GM23338 (cell line): ENCODE data around the gene FOXL2NB. TPM values are rescaled to one million over a fixed set of nuclear protein-coding genes. Genes with fewer than 3 reads are reported as not detected.

Experiments used
- ATAC-seq: fragments of 200-7000 bp; cut with Tn5 transposase; 3 replicates; pipeline ENCODE4 v1.9.1; 2020
- DNase-seq: peaks from one replicate; pipeline ENCODE4 v3.0.0-alpha.2; 2015; ENCODE audit warnings: low spot score
- H2AFZ ChIP-seq: fragments of 200-600 bp; sonication (generic); 2 replicates; pipeline ENCODE4 v1.8.0; 2016; ENCODE audit warnings: antibody characterized with exemption, mild to moderate bottlenecking, moderate library complexity
- H3F3A ChIP-seq: fragments of 200-600 bp; sonication (generic); replicated peaks from 2 replicates; pipeline ENCODE4 v1.8.0; 2017; ENCODE audit warnings: antibody characterized with exemption, mixed run types, low read depth
- H3K27ac ChIP-seq: fragments of 200-600 bp; sonication (generic); 2 replicates; pipeline ENCODE4 v1.6.1; 2016; ENCODE audit warnings: low read depth
- H3K27me3 ChIP-seq: fragments of 200-600 bp; sonication (generic); 2 replicates; pipeline ENCODE4 v1.8.0; 2016; ENCODE audit warnings: mild to moderate bottlenecking, mixed run types, moderate library complexity; ENCODE audit not compliant: insufficient read depth
- H3K36me3 ChIP-seq: fragments of 200-600 bp; sonication (generic); 2 replicates; pipeline ENCODE4 v1.8.0; 2016; ENCODE audit warnings: mild to moderate bottlenecking; ENCODE audit not compliant: insufficient read depth
- H3K4me1 ChIP-seq: fragments of 200-600 bp; sonication (generic); 2 replicates; pipeline ENCODE4 v1.8.0; 2016; ENCODE audit warnings: mild to moderate bottlenecking, moderate library complexity; ENCODE audit not compliant: insufficient read depth
- H3K4me2 ChIP-seq: fragments of 200-600 bp; sonication (generic); 2 replicates; pipeline ENCODE4 v1.7.1; 2017; ENCODE audit warnings: mixed run types
- H3K4me3 ChIP-seq: fragments of 200-600 bp; sonication (generic); 2 replicates; pipeline ENCODE4 v1.6.1; 2016; ENCODE audit warnings: mixed run types
- H3K79me2 ChIP-seq: fragments of 200-600 bp; sonication (generic); replicated peaks from 2 replicates; pipeline ENCODE4 v1.8.0; 2017; ENCODE audit warnings: mild to moderate bottlenecking; ENCODE audit not compliant: insufficient read depth
- H3K9me2 ChIP-seq: fragments of 200-600 bp; sonication (generic); 2 replicates; pipeline ENCODE4 v1.8.0; 2017; ENCODE audit not compliant: insufficient read depth
- H4K20me1 ChIP-seq: fragments of 200-600 bp; sonication (generic); replicated peaks from 2 replicates; pipeline ENCODE4 v1.8.0; 2017; ENCODE audit warnings: mild to moderate bottlenecking; ENCODE audit not compliant: insufficient read depth
- H3K27ac Mint-ChIP-seq: 2 replicates; pipeline ENCODE4 v1.8.0; 2020; ENCODE audit warnings: inconsistent platforms, mild to moderate bottlenecking, moderate library complexity, mixed read lengths
- H3K27me3 Mint-ChIP-seq: 3 replicates; pipeline ENCODE4 v1.8.0; 2022; ENCODE audit warnings: low read depth, mild to moderate bottlenecking, moderate library complexity, mixed read lengths, inconsistent platforms; ENCODE audit not compliant: insufficient read depth, poor library complexity
- H3K36me3 Mint-ChIP-seq: 3 replicates; pipeline ENCODE4 v1.8.0; 2021; ENCODE audit warnings: low read depth, mild to moderate bottlenecking, inconsistent platforms, moderate library complexity, mixed read lengths
- H3K4me1 Mint-ChIP-seq: 3 replicates; pipeline ENCODE4 v1.8.0; 2020; ENCODE audit warnings: mild to moderate bottlenecking, inconsistent platforms, mixed read lengths
- H3K4me3 Mint-ChIP-seq: 3 replicates; pipeline ENCODE4 v1.8.0; 2021; ENCODE audit warnings: moderate library complexity, mild to moderate bottlenecking, inconsistent platforms, mixed read lengths
- H3K9me3 Mint-ChIP-seq: 3 replicates; pipeline ENCODE4 v1.8.0; 2020; ENCODE audit warnings: moderate library complexity, mild to moderate bottlenecking, inconsistent platforms, mixed read lengths
- CREB1 ChIP-seq: fragments of 250-450 bp; sonication (Bioruptor Pico); IDR thresholded peaks from 2 replicates; pipeline ENCODE4 v1.5.0; 2020; ENCODE audit warnings: low read depth, mild to moderate bottlenecking, moderate library complexity
- EZH2 ChIP-seq: fragments of 200-600 bp; sonication (generic); IDR thresholded peaks from one replicate; pipeline ENCODE4 v1.8.0; 2017; ENCODE audit warnings: antibody characterized with exemption, mild to moderate bottlenecking, low read depth; ENCODE audit not compliant: unreplicated experiment
- EZH2phosphoT487 ChIP-seq: fragments of 200-600 bp; sonication (generic); IDR thresholded peaks from one replicate; pipeline ENCODE4 v1.8.1; 2018; ENCODE audit warnings: antibody characterized with exemption; ENCODE audit not compliant: unreplicated experiment
- JUNB ChIP-seq: IDR thresholded peaks from one replicate; pipeline ENCODE4 v1.6.1; 2016; ENCODE audit warnings: antibody characterized with exemption; ENCODE audit not compliant: unreplicated experiment
- NANOG ChIP-seq: IDR thresholded peaks from 2 replicates; pipeline ENCODE4 v1.6.1; 2016; ENCODE audit warnings: antibody characterized with exemption, borderline replicate concordance
- STAT1 ChIP-seq: IDR thresholded peaks from one replicate; pipeline ENCODE4 v1.6.1; 2016; ENCODE audit warnings: antibody characterized with exemption; ENCODE audit not compliant: unreplicated experiment
- ZNF114 ChIP-seq: fragments of 250-450 bp; sonication (Bioruptor Pico); IDR thresholded peaks from 2 replicates; pipeline ENCODE4 v1.5.0; 2020; ENCODE audit warnings: mild to moderate bottlenecking, moderate library complexity
- ZNF331 ChIP-seq: fragments of 250-450 bp; sonication (Bioruptor Pico); IDR thresholded peaks from 2 replicates; pipeline ENCODE4 v1.5.0; 2020; ENCODE audit warnings: low read depth, mild to moderate bottlenecking, moderate library complexity
- polyA plus RNA-seq: library from polyadenylated mRNA; unstranded; fragments of >200 nt; fragmentation: Nextera tagmentation; extraction: Ambion mirVana; gene quantifications from 2 replicates; pipeline ENCODE4 v1.2.1, GENCODE V29; 2016
- total RNA-seq: library from RNA; depleted of rRNA; stranded (reverse); fragments of >200 nt; shearing (Covaris generic); gene quantifications from 2 replicates; pipeline ENCODE4 v1.2.3, GENCODE V29; 2014
- TF ChIP-seq, protein P1 (sequence below): fragments of 250-450 bp; sonication (Bioruptor Pico); IDR thresholded peaks from 2 replicates; pipeline ENCODE4 v1.5.0; 2020; ENCODE audit warnings: mild to moderate bottlenecking, moderate library complexity
- TF ChIP-seq, protein P2 (sequence below): IDR thresholded peaks from 2 replicates; pipeline ENCODE4 v1.6.1; 2016; ENCODE audit warnings: antibody characterized with exemption
- TF ChIP-seq, protein P3 (sequence below), 2 experiments: fragments of 200-600 bp in 1 of 2; sonication (generic) in 1 of 2; conservative IDR thresholded peaks; 2 replicates each; pipeline versions ENCODE4 v1.5.1 to v1.6.1; 2016 to 2017; ENCODE audit warnings: antibody characterized with exemption in 2 of 2, low read depth in 2 of 2, mild to moderate bottlenecking in 2 of 2, moderate library complexity in 1 of 2

The FOXL2NB gene
- total and polyA plus RNA-seq, 2 experiments from 2014 or later: 11.2 to 15.6 TPM

DNA sequence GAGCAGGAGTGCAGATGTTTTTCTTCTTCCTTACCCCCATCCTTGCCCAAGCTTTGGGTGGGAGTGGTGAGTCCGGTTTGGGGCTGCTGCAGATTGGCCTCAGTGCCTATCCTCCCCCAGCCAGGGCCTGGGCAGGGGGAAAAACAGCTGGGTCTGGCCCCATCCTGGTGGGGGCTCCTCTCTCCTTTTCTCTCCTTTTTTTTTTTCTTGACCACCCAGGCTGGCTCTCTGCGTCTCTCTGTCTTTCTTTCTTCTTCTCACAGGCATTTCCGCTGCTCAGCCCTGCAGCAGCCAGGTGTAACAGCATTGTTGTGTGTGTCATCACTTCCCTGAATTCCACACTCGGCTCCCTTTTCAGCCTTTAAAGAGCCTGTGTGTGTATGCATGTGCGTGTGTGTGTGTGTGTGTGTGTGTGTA is 2.0 kb downstream of the FOXL2NB start (continued):
- TF ChIP-seq, protein P1, sequence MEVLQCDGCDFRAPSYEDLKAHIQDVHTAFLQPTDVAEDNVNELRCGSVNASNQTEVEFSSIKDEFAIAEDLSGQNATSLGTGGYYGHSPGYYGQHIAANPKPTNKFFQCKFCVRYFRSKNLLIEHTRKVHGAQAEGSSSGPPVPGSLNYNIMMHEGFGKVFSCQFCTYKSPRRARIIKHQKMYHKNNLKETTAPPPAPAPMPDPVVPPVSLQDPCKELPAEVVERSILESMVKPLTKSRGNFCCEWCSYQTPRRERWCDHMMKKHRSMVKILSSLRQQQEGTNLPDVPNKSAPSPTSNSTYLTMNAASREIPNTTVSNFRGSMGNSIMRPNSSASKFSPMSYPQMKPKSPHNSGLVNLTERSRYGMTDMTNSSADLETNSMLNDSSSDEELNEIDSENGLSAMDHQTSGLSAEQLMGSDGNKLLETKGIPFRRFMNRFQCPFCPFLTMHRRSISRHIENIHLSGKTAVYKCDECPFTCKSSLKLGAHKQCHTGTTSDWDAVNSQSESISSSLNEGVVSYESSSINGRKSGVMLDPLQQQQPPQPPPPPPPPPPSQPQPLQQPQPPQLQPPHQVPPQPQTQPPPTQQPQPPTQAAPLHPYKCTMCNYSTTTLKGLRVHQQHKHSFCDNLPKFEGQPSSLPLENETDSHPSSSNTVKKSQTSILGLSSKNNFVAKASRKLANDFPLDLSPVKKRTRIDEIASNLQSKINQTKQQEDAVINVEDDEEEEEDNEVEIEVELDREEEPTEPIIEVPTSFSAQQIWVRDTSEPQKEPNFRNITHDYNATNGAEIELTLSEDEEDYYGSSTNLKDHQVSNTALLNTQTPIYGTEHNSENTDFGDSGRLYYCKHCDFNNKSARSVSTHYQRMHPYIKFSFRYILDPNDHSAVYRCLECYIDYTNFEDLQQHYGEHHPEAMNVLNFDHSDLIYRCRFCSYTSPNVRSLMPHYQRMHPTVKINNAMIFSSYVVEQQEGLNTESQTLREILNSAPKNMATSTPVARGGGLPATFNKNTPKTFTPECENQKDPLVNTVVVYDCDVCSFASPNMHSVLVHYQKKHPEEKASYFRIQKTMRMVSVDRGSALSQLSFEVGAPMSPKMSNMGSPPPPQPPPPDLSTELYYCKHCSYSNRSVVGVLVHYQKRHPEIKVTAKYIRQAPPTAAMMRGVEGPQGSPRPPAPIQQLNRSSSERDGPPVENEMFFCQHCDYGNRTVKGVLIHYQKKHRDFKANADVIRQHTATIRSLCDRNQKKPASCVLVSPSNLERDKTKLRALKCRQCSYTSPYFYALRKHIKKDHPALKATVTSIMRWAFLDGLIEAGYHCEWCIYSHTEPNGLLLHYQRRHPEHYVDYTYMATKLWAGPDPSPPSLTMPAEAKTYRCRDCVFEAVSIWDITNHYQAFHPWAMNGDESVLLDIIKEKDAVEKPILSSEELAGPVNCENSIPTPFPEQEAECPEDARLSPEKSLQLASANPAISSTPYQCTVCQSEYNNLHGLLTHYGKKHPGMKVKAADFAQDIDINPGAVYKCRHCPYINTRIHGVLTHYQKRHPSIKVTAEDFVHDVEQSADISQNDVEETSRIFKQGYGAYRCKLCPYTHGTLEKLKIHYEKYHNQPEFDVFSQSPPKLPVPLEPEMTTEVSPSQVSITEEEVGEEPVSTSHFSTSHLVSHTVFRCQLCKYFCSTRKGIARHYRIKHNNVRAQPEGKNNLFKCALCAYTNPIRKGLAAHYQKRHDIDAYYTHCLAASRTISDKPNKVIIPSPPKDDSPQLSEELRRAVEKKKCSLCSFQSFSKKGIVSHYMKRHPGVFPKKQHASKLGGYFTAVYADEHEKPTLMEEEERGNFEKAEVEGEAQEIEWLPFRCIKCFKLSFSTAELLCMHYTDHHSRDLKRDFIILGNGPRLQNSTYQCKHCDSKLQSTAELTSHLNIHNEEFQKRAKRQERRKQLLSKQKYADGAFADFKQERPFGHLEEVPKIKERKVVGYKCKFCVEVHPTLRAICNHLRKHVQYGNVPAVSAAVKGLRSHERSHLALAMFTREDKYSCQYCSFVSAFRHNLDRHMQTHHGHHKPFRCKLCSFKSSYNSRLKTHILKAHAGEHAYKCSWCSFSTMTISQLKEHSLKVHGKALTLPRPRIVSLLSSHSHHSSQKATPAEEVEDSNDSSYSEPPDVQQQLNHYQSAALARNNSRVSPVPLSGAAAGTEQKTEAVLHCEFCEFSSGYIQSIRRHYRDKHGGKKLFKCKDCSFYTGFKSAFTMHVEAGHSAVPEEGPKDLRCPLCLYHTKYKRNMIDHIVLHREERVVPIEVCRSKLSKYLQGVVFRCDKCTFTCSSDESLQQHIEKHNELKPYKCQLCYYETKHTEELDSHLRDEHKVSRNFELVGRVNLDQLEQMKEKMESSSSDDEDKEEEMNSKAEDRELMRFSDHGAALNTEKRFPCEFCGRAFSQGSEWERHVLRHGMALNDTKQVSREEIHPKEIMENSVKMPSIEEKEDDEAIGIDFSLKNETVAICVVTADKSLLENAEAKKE (CRISPR knock-in tag): no peak
- peak; percentile 72 for TF ChIP-seq CREB1 (CRISPR knock-in tag)
- TF ChIP-seq, protein P2, sequence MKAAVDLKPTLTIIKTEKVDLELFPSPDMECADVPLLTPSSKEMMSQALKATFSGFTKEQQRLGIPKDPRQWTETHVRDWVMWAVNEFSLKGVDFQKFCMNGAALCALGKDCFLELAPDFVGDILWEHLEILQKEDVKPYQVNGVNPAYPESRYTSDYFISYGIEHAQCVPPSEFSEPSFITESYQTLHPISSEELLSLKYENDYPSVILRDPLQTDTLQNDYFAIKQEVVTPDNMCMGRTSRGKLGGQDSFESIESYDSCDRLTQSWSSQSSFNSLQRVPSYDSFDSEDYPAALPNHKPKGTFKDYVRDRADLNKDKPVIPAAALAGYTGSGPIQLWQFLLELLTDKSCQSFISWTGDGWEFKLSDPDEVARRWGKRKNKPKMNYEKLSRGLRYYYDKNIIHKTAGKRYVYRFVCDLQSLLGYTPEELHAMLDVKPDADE: peak; percentile 86

DNA sequence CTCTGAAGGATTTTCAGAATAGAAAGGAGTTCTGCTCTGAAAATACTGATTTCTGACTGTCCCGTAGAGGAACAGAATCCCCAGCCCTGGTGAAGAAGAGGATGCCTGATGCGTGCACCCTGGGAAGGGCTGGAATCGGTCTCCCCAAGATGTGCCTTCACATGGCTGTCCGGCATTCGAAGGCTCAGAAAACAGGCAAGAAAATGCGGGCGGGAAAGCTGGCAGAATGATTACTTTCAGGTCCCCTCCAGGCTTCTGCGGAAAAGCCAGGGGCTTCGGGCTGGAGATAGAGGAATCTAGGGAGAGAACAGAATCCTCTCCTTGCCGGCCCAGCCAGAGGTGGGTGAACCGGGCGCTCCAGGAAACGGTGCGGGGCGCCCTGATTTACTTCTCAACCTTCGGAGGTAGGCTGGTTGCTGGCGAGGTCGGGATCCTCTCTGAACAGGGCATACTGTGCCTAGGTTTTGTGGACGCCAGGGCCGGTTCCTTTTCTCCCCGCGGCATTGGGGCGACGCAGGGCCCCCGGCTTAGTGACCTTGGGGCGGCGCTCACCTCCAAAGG is 2.5 kb downstream of the FOXL2NB start:
- H3K9me3 Mint-ChIP-seq: peaks cover 5% of the 10 kb centered on the region
- no peak for DNase-seq
- Histone ChIP-seq H3K4me1 (peaks cover 24% of the 10 kb centered on the region), H3K27ac (peak overlapping the region; percentile 70; the same call in 1 of the 2 replicates), H3K36me3 (no peaks in the 10 kb centered on the region), H3F3A (peaks cover 21% of the 10 kb centered on the region), H2AFZ (peak overlapping the region; percentile 60), H3K4me2 (peak overlapping the region; percentile 87), H3K79me2 (no peaks in the 10 kb centered on the region), H3K27me3 (peaks cover 83% of the 10 kb centered on the region), H3K4me3 (peak overlapping the region; percentile 73), H4K20me1 (no peaks in the 10 kb centered on the region), H3K9me2 (no peaks in the 10 kb centered on the region)
- H3K4me3 Mint-ChIP-seq: peak overlapping the region; percentile 71
- peak overlapping the region; percentile 15; the same call in 1 of the 2 replicates for H3K27ac Mint-ChIP-seq
- ATAC-seq: peak; percentile 0; the same call in 1 of the 3 replicates
- peaks cover 17% of the 10 kb centered on the region for H3K36me3 Mint-ChIP-seq
- H3K27me3 Mint-ChIP-seq: peaks cover 84% of the 10 kb centered on the region
- peaks cover 36% of the 10 kb centered on the region for H3K4me1 Mint-ChIP-seq
- TF ChIP-seq, protein P2: no peak
- TF ChIP-seq STAT1 (no peak), EZH2phosphoT487 (no peak), ZNF331 (CRISPR knock-in tag) (no peak), ZNF114 (CRISPR knock-in tag) (no peak), EZH2 (no peak), JUNB (no peak), NANOG (no peak)
- TF ChIP-seq, protein P3, sequence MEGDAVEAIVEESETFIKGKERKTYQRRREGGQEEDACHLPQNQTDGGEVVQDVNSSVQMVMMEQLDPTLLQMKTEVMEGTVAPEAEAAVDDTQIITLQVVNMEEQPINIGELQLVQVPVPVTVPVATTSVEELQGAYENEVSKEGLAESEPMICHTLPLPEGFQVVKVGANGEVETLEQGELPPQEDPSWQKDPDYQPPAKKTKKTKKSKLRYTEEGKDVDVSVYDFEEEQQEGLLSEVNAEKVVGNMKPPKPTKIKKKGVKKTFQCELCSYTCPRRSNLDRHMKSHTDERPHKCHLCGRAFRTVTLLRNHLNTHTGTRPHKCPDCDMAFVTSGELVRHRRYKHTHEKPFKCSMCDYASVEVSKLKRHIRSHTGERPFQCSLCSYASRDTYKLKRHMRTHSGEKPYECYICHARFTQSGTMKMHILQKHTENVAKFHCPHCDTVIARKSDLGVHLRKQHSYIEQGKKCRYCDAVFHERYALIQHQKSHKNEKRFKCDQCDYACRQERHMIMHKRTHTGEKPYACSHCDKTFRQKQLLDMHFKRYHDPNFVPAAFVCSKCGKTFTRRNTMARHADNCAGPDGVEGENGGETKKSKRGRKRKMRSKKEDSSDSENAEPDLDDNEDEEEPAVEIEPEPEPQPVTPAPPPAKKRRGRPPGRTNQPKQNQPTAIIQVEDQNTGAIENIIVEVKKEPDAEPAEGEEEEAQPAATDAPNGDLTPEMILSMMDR (conservative IDR thresholded peaks at IDR 0.05; ENCODE audit: low read depth in 2 of 2): no peak
